Mucosa of rectum (tissue), 2 donors: ENCODE results near the gene SLC47A2.
"Not testable (repeated sequence)": the region's sequence is repeated elsewhere in the genome, so short reads cannot be mapped to it uniquely, and the experiment has no call there.

ENCODE experiments used
- H3K27ac ChIP-seq, 2 donors: one replicate each; pipeline ENCODE4 v1.7.0; 2013; ENCODE audit warnings: inconsistent platforms in 2 of 2, low read depth in 2 of 2, low read length in 2 of 2
- H3K27me3 ChIP-seq, 2 donors: one replicate each; pipeline ENCODE4 v1.7.0; 2013; ENCODE audit warnings: low read length in 2 of 2; ENCODE audit not compliant: control insufficient read depth in 2 of 2, insufficient read depth in 2 of 2
- H3K36me3 ChIP-seq, 2 donors: one replicate each; pipeline ENCODE4 v1.7.0; 2013; ENCODE audit warnings: low read length in 2 of 2; ENCODE audit not compliant: control insufficient read depth in 2 of 2, insufficient read depth in 2 of 2
- H3K4me1 ChIP-seq, 2 donors: one replicate each; pipeline ENCODE4 v1.7.0; 2013; ENCODE audit warnings: low read length in 2 of 2, mild to moderate bottlenecking in 1 of 2; ENCODE audit not compliant: control insufficient read depth in 2 of 2, insufficient read depth in 2 of 2
- H3K4me3 ChIP-seq, 2 donors: one replicate each; pipeline ENCODE4 v1.7.0; 2013; ENCODE audit warnings: low read length in 2 of 2
- H3K9ac ChIP-seq, 2 donors: one replicate each; pipeline ENCODE4 v1.7.0; 2013; ENCODE audit warnings: low read length in 2 of 2, low read depth in 1 of 2, mild to moderate bottlenecking in 1 of 2
- H3K9me3 ChIP-seq, 2 donors: one replicate each; pipeline ENCODE4 v1.7.0; 2013; ENCODE audit warnings: low read length in 2 of 2; ENCODE audit not compliant: control insufficient read depth in 2 of 2
- donor health status: healthy.
- donor health status: Normal muscosa, but diverticular disease.

SLC47A2 gene

GRCh38 chr17:19684909-19685580 is 31.3 kb downstream of the SLC47A2 start:
- H3K9ac ChIP-seq, H3K4me1 ChIP-seq, H3K36me3 ChIP-seq, H3K9me3 ChIP-seq, H3K4me3 ChIP-seq, H3K27me3 ChIP-seq, H3K27ac ChIP-seq: not testable (repeated sequence)

DNA sequence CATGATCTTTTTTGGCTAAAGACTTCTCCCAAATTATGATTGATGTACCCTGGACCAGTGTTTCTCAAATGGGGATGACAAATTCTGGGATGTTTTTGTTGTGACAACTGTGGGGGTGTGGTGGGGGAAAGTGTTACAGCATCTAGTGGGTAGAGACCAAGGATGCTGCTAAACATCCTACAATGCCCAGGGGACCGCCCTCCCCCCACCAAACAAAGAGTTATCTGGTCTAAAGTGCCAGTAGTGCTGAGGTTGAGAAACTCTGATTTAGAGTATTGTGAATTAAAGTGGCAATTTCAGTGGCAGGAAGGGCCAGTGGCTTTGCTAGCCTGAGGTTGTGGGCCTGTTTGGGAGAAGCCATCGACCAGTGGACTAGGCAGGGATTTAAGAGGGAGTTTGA is 33.3 kb downstream of the SLC47A2 start:
- Histone ChIP-seq H3K27me3 (no peaks in the 10 kb centered on the region), H3K4me3 (no peak overlapping the region)

DNA sequence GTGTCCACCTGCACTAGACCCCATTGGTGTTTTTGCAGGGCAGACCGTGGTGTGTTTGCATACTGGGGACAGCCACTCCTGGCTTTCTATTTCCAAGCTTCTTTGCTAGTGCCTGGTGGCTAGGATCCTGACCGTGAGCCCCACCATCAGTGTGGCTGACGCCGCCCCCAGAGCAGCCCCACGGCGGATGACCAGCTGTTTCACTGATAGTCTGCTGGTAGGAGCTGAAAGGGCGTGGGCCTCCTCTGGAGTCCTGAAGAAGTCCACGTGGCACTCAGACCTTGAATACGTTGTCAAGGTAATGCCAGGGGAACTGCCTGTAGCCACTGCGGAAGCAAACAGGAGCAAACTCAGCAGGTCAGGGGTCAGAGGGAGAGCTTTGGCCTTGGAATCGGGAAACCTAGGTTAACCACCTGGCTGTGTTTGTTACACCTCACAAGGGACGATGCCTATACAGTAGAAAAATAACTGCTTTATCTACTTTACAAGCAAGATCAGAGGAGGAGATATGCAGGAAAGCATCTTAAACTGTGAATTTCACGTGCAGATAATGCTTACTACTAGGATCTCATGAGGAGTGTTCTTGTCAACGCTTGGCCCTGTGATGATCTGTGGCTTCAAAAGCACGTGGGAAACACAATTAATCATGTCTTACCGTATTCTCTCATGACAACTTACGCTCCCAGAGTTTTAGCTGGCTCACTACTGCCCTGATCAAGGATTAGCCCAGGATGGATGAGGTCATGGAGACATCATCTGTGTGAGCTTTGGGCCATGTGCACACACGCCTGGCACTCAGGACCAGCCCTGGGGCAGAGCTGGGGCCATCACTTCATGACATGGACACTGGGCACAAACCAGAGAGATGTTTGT is 37.6 kb downstream of the SLC47A2 start:
- Histone ChIP-seq H3K9ac (no peak overlapping the region), H3K9me3 (no peaks in the 10 kb centered on the region), H3K36me3 (peaks cover 14 to 17% of the 10 kb centered on the region in 2 donors), H3K4me3 (no peak overlapping the region), H3K4me1 (no peaks in the 10 kb centered on the region), H3K27me3 (no peaks in the 10 kb centered on the region), H3K27ac (no peak overlapping the region)

More for the DNA sequence above, 33.3 kb downstream of the SLC47A2 start:
- Histone ChIP-seq H3K27ac (no peak overlapping the region), H3K9me3 (no peaks in the 10 kb centered on the region), H3K36me3 (no peaks in the 10 kb centered on the region), H3K9ac (no peak overlapping the region), H3K4me1 (no peaks in the 10 kb centered on the region)

DNA sequence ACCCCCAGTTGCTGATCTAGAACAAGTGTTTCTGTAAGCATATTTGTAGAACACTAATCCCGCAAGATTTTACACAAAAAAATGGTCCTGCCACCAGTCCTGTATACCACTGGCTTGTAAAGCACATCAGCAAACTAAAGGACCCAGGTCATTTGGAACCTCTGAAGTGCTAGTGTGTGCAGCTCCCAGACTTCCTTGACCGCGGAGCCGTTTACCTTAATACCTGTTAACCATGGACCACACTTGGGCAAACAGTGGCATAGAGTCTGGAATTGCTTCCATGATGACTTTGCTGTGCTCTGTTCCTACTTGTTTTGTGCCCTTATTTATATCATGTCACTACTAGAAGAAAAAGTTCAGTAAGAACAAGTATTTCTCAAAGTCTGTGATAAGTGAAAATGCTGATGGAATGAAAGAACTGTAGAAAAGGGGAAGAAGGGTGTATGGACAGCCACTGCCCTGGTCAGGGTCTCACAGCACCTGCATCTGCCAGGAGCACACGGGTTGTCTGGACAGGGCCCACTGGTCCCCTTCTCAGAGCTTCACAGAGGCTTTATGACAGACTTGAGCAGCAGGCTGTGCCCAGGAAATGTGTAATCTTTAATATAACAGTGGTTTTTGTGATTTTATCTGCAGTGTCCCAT is 38.5 kb downstream of the SLC47A2 start:
- Histone ChIP-seq H3K4me1 (no peaks in the 10 kb centered on the region), H3K4me3 (no peak overlapping the region), H3K27me3 (no peaks in the 10 kb centered on the region), H3K27ac (no peak overlapping the region), H3K9ac (no peak overlapping the region), H3K36me3 (peaks cover 14 to 17% of the 10 kb centered on the region in 2 donors), H3K9me3 (no peaks in the 10 kb centered on the region)

DNA sequence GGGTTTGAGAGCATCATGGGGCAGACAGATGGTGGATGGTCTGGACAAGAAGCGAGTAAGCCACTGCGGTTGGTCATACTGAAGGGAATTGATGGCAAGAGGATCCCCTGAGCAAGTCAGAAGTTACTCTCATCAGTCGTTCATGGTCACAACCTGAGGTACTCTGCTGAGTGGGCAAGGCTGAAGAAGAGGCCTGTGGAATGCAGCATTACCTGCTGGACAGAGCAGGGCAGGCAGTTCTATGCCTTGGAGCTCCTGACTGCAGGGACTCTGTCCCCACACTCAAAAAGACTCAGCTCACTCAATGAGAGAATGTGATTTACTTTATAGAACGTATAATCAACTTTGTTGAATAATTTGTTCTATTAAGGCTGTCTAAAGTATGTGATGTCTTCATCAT is 39.5 kb downstream of the SLC47A2 start:
- Histone ChIP-seq H3K36me3 (peaks cover 14 to 18% of the 10 kb centered on the region in 2 donors), H3K27ac (no peak overlapping the region), H3K9me3 (no peaks in the 10 kb centered on the region), H3K4me3 (no peak overlapping the region), H3K27me3 (no peaks in the 10 kb centered on the region), H3K4me1 (peaks cover 5 to 6% of the 10 kb centered on the region in 2 donors), H3K9ac (no peak overlapping the region)

DNA sequence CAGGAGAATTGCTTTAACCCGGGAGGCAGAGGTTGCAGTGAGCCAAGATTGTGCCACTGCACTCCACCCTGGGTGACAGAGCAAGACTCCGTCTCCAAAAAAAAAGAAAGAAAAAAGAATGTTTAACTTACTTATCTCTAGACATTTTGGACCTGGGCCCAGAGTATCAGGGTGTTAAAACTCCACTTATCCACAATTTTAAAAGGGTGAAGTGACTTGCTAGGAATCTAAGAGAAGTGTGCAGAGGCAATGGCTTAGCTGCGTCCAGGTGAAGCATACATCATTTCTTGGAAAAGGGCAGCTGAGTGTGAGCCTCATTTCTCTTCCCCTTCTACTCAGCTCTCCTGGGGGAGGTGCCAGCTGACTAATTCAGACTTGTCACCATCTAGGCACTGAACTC is 42.8 kb downstream of the SLC47A2 start:
- Histone ChIP-seq H3K9ac (no peak overlapping the region), H3K36me3 (peaks cover 14 to 28% of the 10 kb centered on the region in 2 donors), H3K9me3 (no peaks in the 10 kb centered on the region), H3K27ac (no peak overlapping the region), H3K4me1 (peaks cover 15% of the 10 kb centered on the region in 2 donors), H3K4me3 (no peak overlapping the region), H3K27me3 (no peaks in the 10 kb centered on the region)

DNA sequence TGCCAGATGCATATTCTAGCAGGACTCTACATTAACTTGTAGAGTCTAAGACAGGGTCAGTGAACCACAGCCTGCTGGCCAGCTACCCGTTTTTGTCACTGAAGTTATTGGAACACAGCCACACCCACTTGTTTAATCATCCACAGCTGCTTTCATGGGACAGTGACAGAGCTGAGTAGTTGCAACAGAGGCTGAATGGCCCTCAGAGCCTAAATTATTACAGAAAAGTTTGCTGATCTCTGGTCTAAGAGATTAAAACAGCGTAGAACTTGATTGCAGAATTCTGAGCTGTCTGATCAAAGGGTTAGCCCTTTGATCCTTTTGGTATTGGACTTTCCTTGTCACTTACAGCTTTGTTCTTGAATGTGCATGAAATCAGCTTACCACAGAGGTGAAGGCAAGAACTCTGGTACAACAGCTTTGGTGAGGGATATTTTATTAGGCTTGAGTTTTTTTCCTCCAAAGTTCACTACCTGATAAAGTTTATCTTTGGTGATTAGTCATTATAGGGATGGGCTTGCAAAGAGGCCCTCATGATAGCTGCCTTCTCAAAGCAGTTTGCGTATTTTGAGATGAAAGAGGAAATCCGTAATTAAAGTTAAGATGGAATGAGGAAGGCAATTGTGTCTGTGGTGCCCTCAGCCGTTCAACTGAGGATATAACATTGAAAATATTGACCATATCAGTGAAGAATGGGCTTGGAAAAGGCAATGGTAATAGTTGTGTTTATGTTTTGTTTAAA is 44.2 kb downstream of the SLC47A2 start:
- Histone ChIP-seq H3K9ac (no peak overlapping the region), H3K9me3 (no peaks in the 10 kb centered on the region), H3K4me1 (peaks cover 15% of the 10 kb centered on the region in 2 donors), H3K4me3 (no peak overlapping the region), H3K27me3 (no peaks in the 10 kb centered on the region), H3K36me3 (peaks cover 13 to 28% of the 10 kb centered on the region in 2 donors), H3K27ac (peak overlapping the region; percentile 63 to 69)

- no peaks in the 10 kb centered on the region for H3K9me3 ChIP-seq
- H3K36me3 ChIP-seq: peaks cover 8 to 23% of the 10 kb centered on the region in 2 donors
- H3K9ac ChIP-seq: no peak overlapping the region
- H3K27ac ChIP-seq: peak overlapping the region in 1 of 2 donors; percentile 63
- H3K4me3 ChIP-seq: no peak overlapping the region
- H3K4me1 ChIP-seq: peaks cover 15% of the 10 kb centered on the region in 2 donors
- H3K27me3 ChIP-seq: no peaks in the 10 kb centered on the region
These were observed 45.0 kb downstream of the SLC47A2 start for GRCh38 chr17:19671433-19671832.

DNA sequence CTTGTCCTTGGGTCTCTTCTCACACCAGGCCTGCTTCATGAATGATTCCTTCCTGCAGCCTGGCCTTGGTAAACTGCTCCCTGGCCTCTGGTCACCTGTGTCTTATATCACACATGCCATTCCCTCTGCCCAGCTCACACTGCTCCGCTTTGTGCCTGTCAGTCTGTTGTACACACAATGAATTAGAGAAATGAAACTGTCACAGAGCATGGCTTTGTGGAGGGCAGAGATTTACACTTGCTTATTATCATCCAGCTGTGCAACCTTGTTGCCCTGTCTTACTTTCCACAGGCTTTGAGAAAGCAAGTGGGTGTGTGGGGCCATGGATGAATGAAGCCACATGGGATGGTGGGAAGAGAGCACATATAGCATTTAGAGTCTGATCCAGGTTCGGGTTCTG is 45.5 kb downstream of the SLC47A2 start:
- H3K4me3 ChIP-seq: no peak overlapping the region
- H3K36me3 ChIP-seq: peaks cover 10 to 24% of the 10 kb centered on the region in 2 donors
- no peaks in the 10 kb centered on the region for H3K27me3 ChIP-seq
- H3K27ac ChIP-seq: no peak overlapping the region
- no peaks in the 10 kb centered on the region for H3K9me3 ChIP-seq
- peaks cover 15% of the 10 kb centered on the region in 2 donors for H3K4me1 ChIP-seq
- no peak overlapping the region for H3K9ac ChIP-seq
